HepG2 (cell line): ENCODE measurements around the gene GRB2. TPM values are rescaled to one million over a fixed set of nuclear protein-coding genes. Genes with fewer than 3 reads are reported as not detected.

Source experiments
- BRCA1 ChIP-seq: sonication (generic); formaldehyde crosslinking; IDR thresholded peaks from 2 replicates; pipeline ENCODE4 v1.4.0; 2020; ENCODE audit warnings: missing genetic modification reagents
- ELF4 ChIP-seq: sonication (generic); formaldehyde crosslinking; IDR thresholded peaks from 2 replicates; pipeline ENCODE4 v1.5.0; 2020; ENCODE audit warnings: missing genetic modification reagents, mild to moderate bottlenecking, moderate library complexity, borderline replicate concordance
- GTF3A ChIP-seq: sonication (generic); formaldehyde crosslinking; conservative IDR thresholded peaks from 2 replicates; pipeline ENCODE4 v1.4.0; 2020; ENCODE audit warnings: mild to moderate bottlenecking, missing genetic modification reagents
- HNRNPK ChIP-seq: fragments of 200-400 bp; formaldehyde crosslinking; IDR thresholded peaks from 2 replicates; pipeline ENCODE4 v1.6.1; 2018; ENCODE audit warnings: low read length, low read depth, moderate library complexity, mild to moderate bottlenecking; ENCODE audit not compliant: poor library complexity, severe bottlenecking
- KDM2A ChIP-seq: sonication (generic); formaldehyde crosslinking; IDR thresholded peaks from 2 replicates; pipeline ENCODE4 v1.4.0; 2020; ENCODE audit warnings: low read depth, missing genetic modification reagents, borderline replicate concordance
- RAD21 ChIP-seq: fragments of 450-650 bp; formaldehyde crosslinking; IDR thresholded peaks from 2 replicates; pipeline ENCODE4 v1.5.0; 2020; ENCODE audit warnings: mild to moderate bottlenecking
- RARG ChIP-seq: sonication (generic); formaldehyde crosslinking; IDR thresholded peaks from 2 replicates; pipeline ENCODE4 v1.4.0; 2020; ENCODE audit warnings: low read depth, mild to moderate bottlenecking, missing genetic modification reagents
- SMAD3 ChIP-seq: sonication (generic); formaldehyde crosslinking; IDR thresholded peaks from 2 replicates; pipeline ENCODE4 v1.4.0; 2020; ENCODE audit warnings: missing genetic modification reagents
- ZBTB20 ChIP-seq: sonication (generic); formaldehyde crosslinking; IDR thresholded peaks from 2 replicates; pipeline ENCODE4 v1.8.1; 2023; ENCODE audit warnings: missing genetic modification reagents, low read depth, mild to moderate bottlenecking, borderline replicate concordance
- ZEB1 ChIP-seq: IDR thresholded peaks from 2 replicates; pipeline ENCODE4 v1.6.1; 2012; ENCODE audit warnings: mild to moderate bottlenecking, low read depth, inconsistent platforms; ENCODE audit not compliant: insufficient replicate concordance
- ZFP36 ChIP-seq: fragments of 150-350 bp; IDR thresholded peaks from 2 replicates; pipeline ENCODE4 v1.6.1; 2018; ENCODE audit warnings: borderline replicate concordance, low read length, low read depth; ENCODE audit not compliant: partially characterized antibody
- ZFX ChIP-seq: sonication (generic); formaldehyde crosslinking; IDR thresholded peaks from 2 replicates; pipeline ENCODE4 v1.4.0; 2020; ENCODE audit warnings: mild to moderate bottlenecking, low read depth, missing genetic modification reagents, moderate library complexity
- ZNF24 ChIP-seq: fragments of 450-650 bp; IDR thresholded peaks from 2 replicates; pipeline ENCODE4 v1.6.1; 2017; ENCODE audit warnings: antibody characterized with exemption, mild to moderate bottlenecking
- ZNF251 ChIP-seq: sonication (generic); formaldehyde crosslinking; IDR thresholded peaks from 2 replicates; pipeline ENCODE4 v1.9.0; 2021; ENCODE audit warnings: mild to moderate bottlenecking, missing genetic modification reagents
- ZNF432 ChIP-seq: sonication (generic); formaldehyde crosslinking; IDR thresholded peaks from 2 replicates; pipeline ENCODE4 v1.5.0; 2020; ENCODE audit warnings: missing genetic modification reagents, mild to moderate bottlenecking, borderline replicate concordance
- ZNF496 ChIP-seq: sonication (generic); formaldehyde crosslinking; IDR thresholded peaks from 2 replicates; pipeline ENCODE4 v1.8.1; 2023; ENCODE audit warnings: mild to moderate bottlenecking, moderate library complexity, missing genetic modification reagents; ENCODE audit not compliant: insufficient replicate concordance
- ZNF564 ChIP-seq: sonication (generic); formaldehyde crosslinking; IDR thresholded peaks from 2 replicates; pipeline ENCODE4 v1.8.1; 2023; ENCODE audit warnings: mild to moderate bottlenecking, missing genetic modification reagents
- ZNF567 ChIP-seq: sonication (generic); formaldehyde crosslinking; IDR thresholded peaks from 2 replicates; pipeline ENCODE4 v1.8.1; 2023; ENCODE audit warnings: mild to moderate bottlenecking, missing genetic modification reagents, borderline replicate concordance
- ZNF788 ChIP-seq: sonication (generic); formaldehyde crosslinking; IDR thresholded peaks from 2 replicates; pipeline ENCODE4 v1.5.0; 2020; ENCODE audit warnings: mild to moderate bottlenecking, missing genetic modification reagents, borderline replicate concordance
- polyA plus RNA-seq, 8 experiments: library from polyadenylated mRNA; depleted of rRNA in 3 of 8; stranded (reverse) in 7 of 8; unstranded in 1 of 8; fragments of >200 nt; fragmentation: Illumina TruSeq in 4 of 8; extraction: Trizol in 4 of 8; gene quantifications; 2 replicates each; pipeline versions ENCODE4 v1.2.1 to v1.2.3, GENCODE V29; 2011 to 2016; ENCODE audit warnings: low read depth in 4 of 8, missing spikeins in 1 of 8, mixed read lengths in 1 of 8; ENCODE audit not compliant: insufficient read depth in 1 of 8
- total RNA-seq, 5 experiments: library from RNA; depleted of rRNA; stranded (reverse); fragments of >200 nt; fragmentation: Illumina TruSeq; extraction: Trizol; gene quantifications; 2 replicates each; pipeline ENCODE4 v1.2.3, GENCODE V29; 2016; ENCODE audit warnings: low read depth in 1 of 5
- TF ChIP-seq, protein P1 (sequence below): sonication (generic); formaldehyde crosslinking; IDR thresholded peaks from 2 replicates; pipeline ENCODE4 v1.9.0; 2021; ENCODE audit warnings: missing genetic modification reagents, borderline replicate concordance
- TF ChIP-seq, protein P2 (sequence below): sonication (generic); formaldehyde crosslinking; IDR thresholded peaks from 2 replicates; pipeline ENCODE4 v1.5.1; 2020; ENCODE audit warnings: missing genetic modification reagents, mild to moderate bottlenecking, borderline replicate concordance
- TF ChIP-seq, protein P3 (sequence below): conservative IDR thresholded peaks from 2 replicates; pipeline ENCODE4 v1.6.1; 2018; ENCODE audit warnings: missing genetic modification reagents

The GRB2 gene
- total and polyA plus RNA-seq, 2 of the 13 experiments (the other 11 are each of a cell fraction or from before 2014, with no cell fraction given): 84.6 to 92.3 TPM

GRCh38 chr17:75289115-75289831 lies 116.2 kb downstream of the GRB2 start, which contains the start of gene SLC25A19 (continued):
- TF ChIP-seq ZFX (CRISPR knock-in tag) (peak; percentile 82), ELF4 (peak; percentile 58; the same call in 1 of the 2 replicates), BRCA1 (CRISPR knock-in tag) (no peak), ZEB1 (no peak), RARG (CRISPR knock-in tag) (no peak), ZNF564 (CRISPR knock-in tag) (peak; percentile 79; the same call in 1 of the 2 replicates), ZNF496 (CRISPR knock-in tag) (no peak), ZBTB20 (CRISPR knock-in tag) (no peak; the same call in 1 of the 2 replicates), KDM2A (peak; percentile 91), GTF3A (CRISPR knock-in tag) (no peak; the same call in 1 of the 2 replicates), RAD21 (CRISPR knock-in tag) (peak; percentile 77), ZNF788 (CRISPR knock-in tag) (peak; percentile 92), ZNF567 (peak; percentile 89), ZNF251 (no peak), SMAD3 (peak; percentile 85; the same call in 1 of the 2 replicates), HNRNPK (peak; percentile 56), ZNF432 (CRISPR knock-in tag) (no peak), ZFP36 (no peak), ZNF24 (no peak)
- TF ChIP-seq, protein P1, sequence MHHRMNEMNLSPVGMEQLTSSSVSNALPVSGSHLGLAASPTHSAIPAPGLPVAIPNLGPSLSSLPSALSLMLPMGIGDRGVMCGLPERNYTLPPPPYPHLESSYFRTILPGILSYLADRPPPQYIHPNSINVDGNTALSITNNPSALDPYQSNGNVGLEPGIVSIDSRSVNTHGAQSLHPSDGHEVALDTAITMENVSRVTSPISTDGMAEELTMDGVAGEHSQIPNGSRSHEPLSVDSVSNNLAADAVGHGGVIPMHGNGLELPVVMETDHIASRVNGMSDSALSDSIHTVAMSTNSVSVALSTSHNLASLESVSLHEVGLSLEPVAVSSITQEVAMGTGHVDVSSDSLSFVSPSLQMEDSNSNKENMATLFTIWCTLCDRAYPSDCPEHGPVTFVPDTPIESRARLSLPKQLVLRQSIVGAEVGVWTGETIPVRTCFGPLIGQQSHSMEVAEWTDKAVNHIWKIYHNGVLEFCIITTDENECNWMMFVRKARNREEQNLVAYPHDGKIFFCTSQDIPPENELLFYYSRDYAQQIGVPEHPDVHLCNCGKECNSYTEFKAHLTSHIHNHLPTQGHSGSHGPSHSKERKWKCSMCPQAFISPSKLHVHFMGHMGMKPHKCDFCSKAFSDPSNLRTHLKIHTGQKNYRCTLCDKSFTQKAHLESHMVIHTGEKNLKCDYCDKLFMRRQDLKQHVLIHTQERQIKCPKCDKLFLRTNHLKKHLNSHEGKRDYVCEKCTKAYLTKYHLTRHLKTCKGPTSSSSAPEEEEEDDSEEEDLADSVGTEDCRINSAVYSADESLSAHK (CRISPR knock-in tag): no peak
- TF ChIP-seq, protein P2, sequence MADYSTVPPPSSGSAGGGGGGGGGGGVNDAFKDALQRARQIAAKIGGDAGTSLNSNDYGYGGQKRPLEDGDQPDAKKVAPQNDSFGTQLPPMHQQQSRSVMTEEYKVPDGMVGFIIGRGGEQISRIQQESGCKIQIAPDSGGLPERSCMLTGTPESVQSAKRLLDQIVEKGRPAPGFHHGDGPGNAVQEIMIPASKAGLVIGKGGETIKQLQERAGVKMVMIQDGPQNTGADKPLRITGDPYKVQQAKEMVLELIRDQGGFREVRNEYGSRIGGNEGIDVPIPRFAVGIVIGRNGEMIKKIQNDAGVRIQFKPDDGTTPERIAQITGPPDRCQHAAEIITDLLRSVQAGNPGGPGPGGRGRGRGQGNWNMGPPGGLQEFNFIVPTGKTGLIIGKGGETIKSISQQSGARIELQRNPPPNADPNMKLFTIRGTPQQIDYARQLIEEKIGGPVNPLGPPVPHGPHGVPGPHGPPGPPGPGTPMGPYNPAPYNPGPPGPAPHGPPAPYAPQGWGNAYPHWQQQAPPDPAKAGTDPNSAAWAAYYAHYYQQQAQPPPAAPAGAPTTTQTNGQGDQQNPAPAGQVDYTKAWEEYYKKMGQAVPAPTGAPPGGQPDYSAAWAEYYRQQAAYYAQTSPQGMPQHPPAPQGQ (CRISPR knock-in tag): no peak
- TF ChIP-seq, protein P3, sequence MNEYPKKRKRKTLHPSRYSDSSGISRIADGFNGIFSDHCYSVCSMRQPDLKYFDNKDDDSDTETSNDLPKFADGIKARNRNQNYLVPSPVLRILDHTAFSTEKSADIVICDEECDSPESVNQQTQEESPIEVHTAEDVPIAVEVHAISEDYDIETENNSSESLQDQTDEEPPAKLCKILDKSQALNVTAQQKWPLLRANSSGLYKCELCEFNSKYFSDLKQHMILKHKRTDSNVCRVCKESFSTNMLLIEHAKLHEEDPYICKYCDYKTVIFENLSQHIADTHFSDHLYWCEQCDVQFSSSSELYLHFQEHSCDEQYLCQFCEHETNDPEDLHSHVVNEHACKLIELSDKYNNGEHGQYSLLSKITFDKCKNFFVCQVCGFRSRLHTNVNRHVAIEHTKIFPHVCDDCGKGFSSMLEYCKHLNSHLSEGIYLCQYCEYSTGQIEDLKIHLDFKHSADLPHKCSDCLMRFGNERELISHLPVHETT (CRISPR knock-in tag): peak; percentile 47
